ENCODE measurements around the gene TBC1D14. TPM values are rescaled to one million over a fixed set of nuclear protein-coding genes. Genes with fewer than 3 reads are reported as not detected.
A peak's percentile ranks its signal among the peaks of the same experiment; 100 is the strongest.

The TBC1D14 gene
- total and polyA plus RNA-seq, 9 of the 15 experiments (the other 6 are each of a cell fraction or from before 2014, with no cell fraction given): 2.1 to 59.6 (median 44.8) TPM

- TF ChIP-seq HMGXB4 (CRISPR knock-in tag; IDR thresholded peaks at IDR 0.05): 0 out of 2 replicates have a peak, but pooled peaks have one; percentile 22
- peak; percentile 63; the same call in 1 of the 2 replicates for TF ChIP-seq ELF1 (tag; IDR thresholded peaks at IDR 0.05)
- no peak for TF ChIP-seq E4F1 (CRISPR knock-in tag; IDR thresholded peaks at IDR 0.05; ENCODE audit: borderline replicate concordance)
- TF ChIP-seq XRCC5 (IDR thresholded peaks at IDR 0.05; ENCODE audit: low read depth, low read length): no peak
- no peak for TF ChIP-seq GATAD2B (IDR thresholded peaks at IDR 0.05; ENCODE audit: borderline replicate concordance)
- TF ChIP-seq HMG20B (CRISPR knock-in tag; IDR thresholded peaks at IDR 0.05): no peak; the same call in 1 of the 2 replicates
- no peak for TF ChIP-seq MTA2 (IDR thresholded peaks at IDR 0.05; ENCODE audit: low read depth)
- no peak for TF ChIP-seq DACH1 (IDR thresholded peaks at IDR 0.05; ENCODE audit: partially characterized antibody)
- TF ChIP-seq, protein P1, sequence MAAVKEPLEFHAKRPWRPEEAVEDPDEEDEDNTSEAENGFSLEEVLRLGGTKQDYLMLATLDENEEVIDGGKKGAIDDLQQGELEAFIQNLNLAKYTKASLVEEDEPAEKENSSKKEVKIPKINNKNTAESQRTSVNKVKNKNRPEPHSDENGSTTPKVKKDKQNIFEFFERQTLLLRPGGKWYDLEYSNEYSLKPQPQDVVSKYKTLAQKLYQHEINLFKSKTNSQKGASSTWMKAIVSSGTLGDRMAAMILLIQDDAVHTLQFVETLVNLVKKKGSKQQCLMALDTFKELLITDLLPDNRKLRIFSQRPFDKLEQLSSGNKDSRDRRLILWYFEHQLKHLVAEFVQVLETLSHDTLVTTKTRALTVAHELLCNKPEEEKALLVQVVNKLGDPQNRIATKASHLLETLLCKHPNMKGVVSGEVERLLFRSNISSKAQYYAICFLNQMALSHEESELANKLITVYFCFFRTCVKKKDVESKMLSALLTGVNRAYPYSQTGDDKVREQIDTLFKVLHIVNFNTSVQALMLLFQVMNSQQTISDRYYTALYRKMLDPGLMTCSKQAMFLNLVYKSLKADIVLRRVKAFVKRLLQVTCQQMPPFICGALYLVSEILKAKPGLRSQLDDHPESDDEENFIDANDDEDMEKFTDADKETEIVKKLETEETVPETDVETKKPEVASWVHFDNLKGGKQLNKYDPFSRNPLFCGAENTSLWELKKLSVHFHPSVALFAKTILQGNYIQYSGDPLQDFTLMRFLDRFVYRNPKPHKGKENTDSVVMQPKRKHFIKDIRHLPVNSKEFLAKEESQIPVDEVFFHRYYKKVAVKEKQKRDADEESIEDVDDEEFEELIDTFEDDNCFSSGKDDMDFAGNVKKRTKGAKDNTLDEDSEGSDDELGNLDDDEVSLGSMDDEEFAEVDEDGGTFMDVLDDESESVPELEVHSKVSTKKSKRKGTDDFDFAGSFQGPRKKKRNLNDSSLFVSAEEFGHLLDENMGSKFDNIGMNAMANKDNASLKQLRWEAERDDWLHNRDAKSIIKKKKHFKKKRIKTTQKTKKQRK (IDR thresholded peaks at IDR 0.05; ENCODE audit: borderline replicate concordance, low read depth, low read length): no peak
- no peak for TF ChIP-seq PTTG1 (tag; IDR thresholded peaks at IDR 0.05; ENCODE audit: low read depth)
- no peak for TF ChIP-seq E2F3 (CRISPR knock-in tag; IDR thresholded peaks at IDR 0.05)
- TF ChIP-seq, protein P2, sequence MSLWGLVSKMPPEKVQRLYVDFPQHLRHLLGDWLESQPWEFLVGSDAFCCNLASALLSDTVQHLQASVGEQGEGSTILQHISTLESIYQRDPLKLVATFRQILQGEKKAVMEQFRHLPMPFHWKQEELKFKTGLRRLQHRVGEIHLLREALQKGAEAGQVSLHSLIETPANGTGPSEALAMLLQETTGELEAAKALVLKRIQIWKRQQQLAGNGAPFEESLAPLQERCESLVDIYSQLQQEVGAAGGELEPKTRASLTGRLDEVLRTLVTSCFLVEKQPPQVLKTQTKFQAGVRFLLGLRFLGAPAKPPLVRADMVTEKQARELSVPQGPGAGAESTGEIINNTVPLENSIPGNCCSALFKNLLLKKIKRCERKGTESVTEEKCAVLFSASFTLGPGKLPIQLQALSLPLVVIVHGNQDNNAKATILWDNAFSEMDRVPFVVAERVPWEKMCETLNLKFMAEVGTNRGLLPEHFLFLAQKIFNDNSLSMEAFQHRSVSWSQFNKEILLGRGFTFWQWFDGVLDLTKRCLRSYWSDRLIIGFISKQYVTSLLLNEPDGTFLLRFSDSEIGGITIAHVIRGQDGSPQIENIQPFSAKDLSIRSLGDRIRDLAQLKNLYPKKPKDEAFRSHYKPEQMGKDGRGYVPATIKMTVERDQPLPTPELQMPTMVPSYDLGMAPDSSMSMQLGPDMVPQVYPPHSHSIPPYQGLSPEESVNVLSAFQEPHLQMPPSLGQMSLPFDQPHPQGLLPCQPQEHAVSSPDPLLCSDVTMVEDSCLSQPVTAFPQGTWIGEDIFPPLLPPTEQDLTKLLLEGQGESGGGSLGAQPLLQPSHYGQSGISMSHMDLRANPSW (CRISPR knock-in tag; IDR thresholded peaks at IDR 0.05): no peak
- no peak for TF ChIP-seq FOXM1 (IDR thresholded peaks at IDR 0.05; ENCODE audit: low read depth)
- TF ChIP-seq FOXM1 (CRISPR knock-in tag; IDR thresholded peaks at IDR 0.05; ENCODE audit: low read depth): peak; percentile 75
- TF ChIP-seq GTF2E2 (tag; IDR thresholded peaks at IDR 0.05): no peak
- peak; percentile 45; the same call in 1 of the 2 replicates for TF ChIP-seq TFAP4 (CRISPR knock-in tag; IDR thresholded peaks at IDR 0.05; ENCODE audit: borderline replicate concordance)
These were observed 158.0 kb downstream of the TBC1D14 start, which contains the start of gene GRPEL1 (continued) for GRCh38 chr4:7067452-7068278.

Measured in K562 (cell line).